ENCODE results near the gene RPS3. TPM values are rescaled to one million over a fixed set of nuclear protein-coding genes. Genes with fewer than 3 reads are reported as not detected.

RPS3 gene
- total and polyA plus RNA-seq, 2 of the 13 experiments (the other 11 are each of a cell fraction or from before 2014, with no cell fraction given), result 2,143 to 3,616 TPM

GRCh38 chr11:75433443-75433842 lies 34.1 kb downstream of the RPS3 start:
- H3K4me2 ChIP-seq (ENCODE audit: low read depth, low read length), result no peak overlapping the region
- BruUV-seq (replicated peaks), result no TSS peak
- TF ChIP-seq MBNL3 (CRISPR knock-in tag; conservative IDR thresholded peaks at IDR 0.05), result no peak
- TF ChIP-seq EP300 (IDR thresholded peaks at IDR 0.05; ENCODE audit: low read depth in 2 of 2, low read length in 2 of 2), result no peak
- TF ChIP-seq EP300 (CRISPR knock-in tag; IDR thresholded peaks at IDR 0.05; ENCODE audit: borderline replicate concordance), result no peak
- peak; percentile 88 for TF ChIP-seq AKAP8 (CRISPR knock-in tag; IDR thresholded peaks at IDR 0.05)
- TF ChIP-seq CENPT (CRISPR knock-in tag; IDR thresholded peaks at IDR 0.05; ENCODE audit: low read depth), result no peak
- no peak for TF ChIP-seq ZNF451 (CRISPR knock-in tag; IDR thresholded peaks at IDR 0.05)
- no peak for TF ChIP-seq ZNF138 (CRISPR knock-in tag; IDR thresholded peaks at IDR 0.05; ENCODE audit: low read depth)
- TF ChIP-seq ASH2L (IDR thresholded peaks at IDR 0.05; ENCODE audit: insufficient read length, low read depth, low read length), result no peak
- TF ChIP-seq ZNF740 (CRISPR knock-in tag; IDR thresholded peaks at IDR 0.05), result 0 out of 2 replicates have a peak, but pooled peaks have one; percentile 21
- TF ChIP-seq NFKB2 (CRISPR knock-in tag; IDR thresholded peaks at IDR 0.05; ENCODE audit: borderline replicate concordance), result 0 out of 2 replicates have a peak, but pooled peaks have one; percentile 25
- peak; percentile 46; the same call in 1 of the 2 replicates for TF ChIP-seq ZNF687 (CRISPR knock-in tag; IDR thresholded peaks at IDR 0.05)
- TF ChIP-seq PCBP2 (optimal IDR thresholded peaks at IDR 0.05; ENCODE audit: low read depth, low read length, poor library complexity, severe bottlenecking), result no peak
- no peak for TF ChIP-seq ZNF468 (CRISPR knock-in tag; IDR thresholded peaks at IDR 0.05)
- TF ChIP-seq MTF1 (CRISPR knock-in tag; IDR thresholded peaks at IDR 0.05), result no peak
- no peak for TF ChIP-seq HMGXB4 (CRISPR knock-in tag; IDR thresholded peaks at IDR 0.05; ENCODE audit: borderline replicate concordance in 1 of 2, low read depth in 1 of 2)

More at GRCh38 chr11:75433443-75433842, 34.1 kb downstream of the RPS3 start:
- H3K36me3 ChIP-seq (replicated peaks in 1 of 2; ENCODE audit: control insufficient read depth in 1 of 2, insufficient read depth in 2 of 2, low read length in 2 of 2), result peaks cover 4 to 28% of the 10 kb centered on the region in 2 experiments; a peak in 2 of 5 replicates
- no peak overlapping the region for H3K4me3 ChIP-seq (replicated peaks in 1 of 3; ENCODE audit: insufficient read depth in 1 of 3, low read depth in 2 of 3, low read length in 3 of 3)
- H2AFZ ChIP-seq (ENCODE audit: low read length), result no peak overlapping the region
- ATAC-seq (no peak), DNase-seq (ENCODE audit: low spot score) (no peak), FAIRE-seq (no peak)
- 58% methylated on average over 6 of the region's 6 CpGs for WGBS (ENCODE audit: low lambda C conversion rate)
- CTCF ChIA-PET (ENCODE audit: low intra/inter-chr PET ratio, low total read pairs), result no interaction called here
- no peaks in the 10 kb centered on the region for H4K20me1 ChIP-seq (ENCODE audit: insufficient read depth, low read length)
- intact Hi-C loops (cut with micrococcal nuclease; ENCODE audit: unreplicated experiment) (no loop called here), in situ Hi-C loops (cut with HindIII; ENCODE audit: extremely low pct_ligation_motif_present, low pct_unique_long_range_greater_than_20kb) (no loop called here)
- POLR2A ChIA-PET, result interaction anchor here (1.1 to 2.3 kb wide), 3 partner anchors 20 to 91 kb away, joined by 3 to 6 read pairs (median 3); no protein-coding TSS in a partner anchor
- no peak overlapping the region for H3K9ac ChIP-seq (ENCODE audit: insufficient read depth, low read depth, low read length)
- H3K9me3 ChIP-seq (ENCODE audit: low read length), result no peaks in the 10 kb centered on the region
- H3K4me1 ChIP-seq (ENCODE audit: insufficient read depth, low read length), result peaks cover 39% of the 10 kb centered on the region
- peaks cover 3 to 25% of the 10 kb centered on the region in 2 experiments; a peak in 4 of 5 replicates for H3K27me3 ChIP-seq (ENCODE audit: control insufficient read depth in 1 of 2, insufficient read depth in 2 of 2, low read length in 2 of 2)
- H3K27ac ChIP-seq (ENCODE audit: extremely low read length, insufficient read depth, low read length), result no peak overlapping the region
- H3K79me2 ChIP-seq (ENCODE audit: insufficient read depth, low read length), result no peaks in the 10 kb centered on the region

All from HepG2 (cell line).